Measurements from ENCODE around the gene VARS1.

Gene VARS1

GRCh38 chr6:31792090-31792374 is 3.5 kb downstream of the VARS1 start:
- FAIRE-seq = no peak

GRCh38 chr6:31791324-31792089 is 4.0 kb downstream of the VARS1 start:
- FAIRE-seq = no peak

- FAIRE-seq = no peak
Observed at GRCh38 chr6:31785475-31785874, 10.1 kb downstream of the VARS1 start.

GRCh38 chr6:31784098-31784925 is 11.2 kb downstream of the VARS1 start:
- FAIRE-seq = no peak

GRCh38 chr6:31782126-31782855 is 13.3 kb downstream of the VARS1 start:
- no peak for FAIRE-seq

- FAIRE-seq = no peak
Observed at GRCh38 chr6:31781244-31782125, 14.1 kb downstream of the VARS1 start.

- no peak for FAIRE-seq
Observed at GRCh38 chr6:31780507-31781243, 14.9 kb downstream of the VARS1 start.

- FAIRE-seq = no peak
Observed at GRCh38 chr6:31779908-31780307, 15.6 kb downstream of the VARS1 start.

- no peak for FAIRE-seq
Observed at GRCh38 chr6:31778999-31779885, 16.3 kb downstream of the VARS1 start.

- no peak for FAIRE-seq
Observed at GRCh38 chr6:31778193-31778592, 17.4 kb downstream of the VARS1 start.

- no peak for FAIRE-seq
Observed at GRCh38 chr6:31777667-31778050, 17.9 kb downstream of the VARS1 start.

- peak; percentile 62 for FAIRE-seq
Observed at GRCh38 chr6:31776989-31777666, 18.4 kb downstream of the VARS1 start, which contains the start of gene VWA7. TSS of gene VWA7 (minus strand) at chr6:31777328. CDS start at chr6:31776779, 549 bp downstream.

- FAIRE-seq = no peak
Observed at GRCh38 chr6:31776485-31776988, 19.0 kb downstream of the VARS1 start.

GRCh38 chr6:31775633-31776484 is 19.7 kb downstream of the VARS1 start:
- no peak for FAIRE-seq

- no peak for FAIRE-seq
Observed at GRCh38 chr6:31775184-31775583, 20.4 kb downstream of the VARS1 start.

GRCh38 chr6:31771992-31772358 is 23.6 kb downstream of the VARS1 start:
- no peak for FAIRE-seq

- no peak for FAIRE-seq
Observed at GRCh38 chr6:31770860-31771259, 24.7 kb downstream of the VARS1 start.

GRCh38 chr6:31769684-31770371 is 25.7 kb downstream of the VARS1 start:
- FAIRE-seq = no peak
